GM12878 (cell line): Measurements from ENCODE around the gene GH2.

ENCODE experiments used
- ATF3 ChIP-seq: IDR thresholded peaks from 2 replicates; pipeline ENCODE4 v1.6.1; 2011; ENCODE audit warnings: low read depth, mild to moderate bottlenecking, low read length, moderate library complexity, borderline replicate concordance; ENCODE audit errors: extremely low read depth
- CREM ChIP-seq: IDR thresholded peaks from 2 replicates; pipeline ENCODE4 v1.6.1; 2014; ENCODE audit warnings: antibody characterized with exemption, low read depth
- CTCF ChIP-seq, 3 experiments: IDR thresholded peaks in 2 of 3; conservative IDR thresholded peaks in 1 of 3; 2 replicates each; pipeline ENCODE4 v1.5.1; 2011; ENCODE audit warnings: low read depth in 3 of 3, low read length in 3 of 3, mild to moderate bottlenecking in 3 of 3, control low read depth in 2 of 3, moderate library complexity in 2 of 3, inconsistent platforms in 1 of 3, mixed read lengths in 1 of 3; ENCODE audit not compliant: control insufficient read depth in 2 of 3, insufficient read depth in 1 of 3; ENCODE audit errors: extremely low read depth in 1 of 3
- ELK1 ChIP-seq: IDR thresholded peaks from 2 replicates; pipeline ENCODE4 v1.6.1; 2012; ENCODE audit warnings: low read depth, low read length, improper control_type of control experiment
- EZH2 ChIP-seq: IDR thresholded peaks from 2 replicates; pipeline ENCODE4 v1.6.1; 2012; ENCODE audit warnings: low read depth, mild to moderate bottlenecking, control low read depth, inconsistent platforms, low read length, borderline replicate concordance; ENCODE audit not compliant: control insufficient read depth
- GABPA ChIP-seq: IDR thresholded peaks from 2 replicates; pipeline ENCODE4 v1.6.1; 2014; ENCODE audit warnings: antibody characterized with exemption, low read depth, mild to moderate bottlenecking, inconsistent platforms
- POLR2A ChIP-seq: IDR thresholded peaks from 2 replicates; pipeline ENCODE4 v1.6.1; 2011; ENCODE audit warnings: low read depth, mild to moderate bottlenecking, low read length
- REST ChIP-seq: IDR thresholded peaks from 2 replicates; pipeline ENCODE4 v1.6.1; 2012; ENCODE audit warnings: mild to moderate bottlenecking, low read depth, low read length
- SP1 ChIP-seq: IDR thresholded peaks from one replicate; pipeline ENCODE4 v1.6.1; 2011; ENCODE audit warnings: low read depth, low read length
- SREBF2 ChIP-seq: IDR thresholded peaks from 2 replicates; pipeline ENCODE4 v1.6.1; 2012; ENCODE audit warnings: mild to moderate bottlenecking, low read length

GRCh38 chr17:63840591-63841349 lies 41.0 kb downstream of the GH2 start:
- TF ChIP-seq EZH2, result no peak
- no peak for TF ChIP-seq CTCF (IDR thresholded peaks at IDR 0.05 in 2 of 3, conservative IDR thresholded peaks at IDR 0.05 in 1 of 3; ENCODE audit: control insufficient read depth in 2 of 3, extremely low read depth in 1 of 3, insufficient read depth in 1 of 3, low read depth in 3 of 3, low read length in 3 of 3)
- no peak for TF ChIP-seq ELK1
- TF ChIP-seq REST, result no peak
- TF ChIP-seq ATF3, result no peak
- TF ChIP-seq CREM, result no peak
- TF ChIP-seq GABPA, result no peak
- no peak for TF ChIP-seq POLR2A
- no peak for TF ChIP-seq SP1
- no peak for TF ChIP-seq SREBF2
